GM19463 (cell line): ENCODE measurements around the gene PLPP6.

Source experiments
- ATAC-seq: cut with Tn5 transposase; IDR thresholded peaks from one replicate; pipeline ENCODE4 v1.9.1; 2021; ENCODE audit warnings: mild to moderate bottlenecking, moderate library complexity; ENCODE audit not compliant: unreplicated experiment

The PLPP6 gene

GRCh38 chr9:4661611-4662010 lies 483 bp upstream of the PLPP6 start:
- ATAC-seq: no peak

- ATAC-seq: no peak
Observed at GRCh38 chr9:4662989-4663792, 1.1 kb downstream of the PLPP6 start.

DNA sequence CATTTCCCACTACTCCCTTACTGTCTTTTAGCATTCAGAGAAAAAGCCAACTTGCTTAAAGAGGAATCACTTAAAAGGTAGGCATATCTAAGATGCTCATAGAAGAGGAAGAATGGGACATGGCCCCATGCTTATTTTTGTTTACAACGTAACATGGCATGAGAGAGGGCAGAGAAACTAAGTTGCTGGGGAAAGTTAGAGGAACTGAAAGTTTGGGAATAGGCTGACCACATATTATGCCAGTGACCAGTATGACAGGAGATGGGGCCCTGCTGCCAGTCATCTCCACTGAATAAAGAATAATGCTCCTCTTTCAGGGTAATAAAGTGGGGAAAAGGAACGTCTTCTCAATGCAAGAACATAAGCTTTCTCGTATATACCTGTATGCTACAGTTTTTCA lies 1.9 kb downstream of the PLPP6 start:
- ATAC-seq: no peak

GRCh38 chr9:4665357-4665756 lies 3.3 kb downstream of the PLPP6 start:
- ATAC-seq: no peak

GRCh38 chr9:4666042-4666699 lies 4.1 kb downstream of the PLPP6 start, which contains the start of gene SPATA6L:
SPATA6L (minus strand) TSS chr9:4666480; CDS start chr9:4666250, 230 bp downstream.
- peak; percentile 39 for ATAC-seq

GRCh38 chr9:4667681-4668080 lies 5.6 kb downstream of the PLPP6 start:
- ATAC-seq: no peak

- no peak for ATAC-seq
Observed at GRCh38 chr9:4668604-4669003, 6.5 kb downstream of the PLPP6 start.

DNA sequence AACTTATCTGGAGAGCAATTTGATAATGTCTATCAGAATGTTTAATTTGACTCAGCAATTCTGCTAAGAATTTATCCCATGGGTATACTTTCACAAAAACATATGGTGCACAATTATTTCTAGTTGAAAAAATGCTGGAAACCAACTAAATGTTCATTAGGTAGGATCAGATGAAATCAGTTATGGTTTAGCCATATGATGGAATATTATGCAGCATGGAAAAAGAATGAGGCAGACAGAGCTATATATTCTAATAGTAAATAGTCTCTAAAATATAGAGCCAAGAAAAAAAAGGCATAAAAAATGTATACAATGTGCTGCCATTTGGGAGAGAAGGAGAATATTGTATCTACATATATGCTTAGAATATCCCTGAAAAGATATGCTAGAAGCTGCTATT lies 7.8 kb downstream of the PLPP6 start:
- no peak for ATAC-seq

GRCh38 chr9:4670591-4670990 lies 8.5 kb downstream of the PLPP6 start:
- no peak for ATAC-seq

DNA sequence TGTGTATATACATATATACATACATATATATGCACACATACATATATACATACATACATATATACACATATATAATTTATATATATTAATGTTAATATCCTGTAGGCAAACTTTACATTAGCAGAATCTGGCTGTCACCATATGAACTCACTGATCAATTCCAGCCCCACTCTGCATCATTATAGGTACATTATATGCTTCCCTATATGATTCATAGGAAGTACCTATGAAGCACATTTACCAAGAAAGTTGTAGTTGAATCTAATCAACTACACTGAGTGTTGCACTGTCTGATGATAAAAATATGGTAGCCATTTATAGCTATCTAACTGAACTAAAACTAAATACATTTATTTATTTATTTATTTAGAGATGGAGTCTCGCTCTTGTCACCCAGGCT lies 9.6 kb downstream of the PLPP6 start:
- ATAC-seq: no peak

DNA sequence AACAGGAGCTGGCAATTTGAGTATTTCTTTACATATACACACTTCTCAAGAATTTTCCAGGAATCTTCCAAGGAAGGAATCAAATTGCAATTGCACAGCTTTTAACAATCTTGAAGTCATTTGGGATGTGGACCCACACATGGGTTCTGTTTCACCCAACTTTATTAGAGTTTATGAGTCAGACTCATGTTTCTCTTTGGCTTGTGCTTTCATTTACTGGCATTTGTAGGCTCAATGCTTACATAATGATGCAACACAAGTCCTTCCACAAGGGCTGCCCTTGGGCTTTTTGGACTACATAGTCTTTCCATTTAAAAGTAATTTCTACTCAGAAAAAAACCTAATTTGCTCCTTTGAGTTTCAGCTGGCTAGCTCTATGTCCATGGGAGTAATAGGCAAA lies 12.7 kb downstream of the PLPP6 start:
- no peak for ATAC-seq

DNA sequence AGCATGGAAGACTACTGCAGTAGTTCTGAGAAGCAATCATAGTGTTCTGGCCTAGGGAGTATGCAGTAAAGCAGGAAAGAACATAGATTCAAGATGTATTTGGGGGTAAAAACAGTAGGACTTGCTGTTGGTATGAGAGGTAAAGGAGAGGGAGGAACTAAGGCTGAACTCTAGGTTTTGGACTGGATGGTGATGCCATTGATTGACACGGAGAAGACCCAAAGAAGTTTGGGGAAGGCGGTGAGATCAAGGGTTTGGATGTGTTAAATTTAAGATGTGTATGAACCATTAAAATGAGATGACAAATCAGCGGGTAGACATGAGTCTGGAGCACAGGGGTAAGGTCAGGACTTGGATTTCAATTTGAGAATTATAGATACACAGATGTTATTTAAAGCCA lies 15.3 kb downstream of the PLPP6 start:
- ATAC-seq: no peak

GRCh38 chr9:4678679-4679267 lies 16.7 kb downstream of the PLPP6 start:
- ATAC-seq: peak; percentile 5

DNA sequence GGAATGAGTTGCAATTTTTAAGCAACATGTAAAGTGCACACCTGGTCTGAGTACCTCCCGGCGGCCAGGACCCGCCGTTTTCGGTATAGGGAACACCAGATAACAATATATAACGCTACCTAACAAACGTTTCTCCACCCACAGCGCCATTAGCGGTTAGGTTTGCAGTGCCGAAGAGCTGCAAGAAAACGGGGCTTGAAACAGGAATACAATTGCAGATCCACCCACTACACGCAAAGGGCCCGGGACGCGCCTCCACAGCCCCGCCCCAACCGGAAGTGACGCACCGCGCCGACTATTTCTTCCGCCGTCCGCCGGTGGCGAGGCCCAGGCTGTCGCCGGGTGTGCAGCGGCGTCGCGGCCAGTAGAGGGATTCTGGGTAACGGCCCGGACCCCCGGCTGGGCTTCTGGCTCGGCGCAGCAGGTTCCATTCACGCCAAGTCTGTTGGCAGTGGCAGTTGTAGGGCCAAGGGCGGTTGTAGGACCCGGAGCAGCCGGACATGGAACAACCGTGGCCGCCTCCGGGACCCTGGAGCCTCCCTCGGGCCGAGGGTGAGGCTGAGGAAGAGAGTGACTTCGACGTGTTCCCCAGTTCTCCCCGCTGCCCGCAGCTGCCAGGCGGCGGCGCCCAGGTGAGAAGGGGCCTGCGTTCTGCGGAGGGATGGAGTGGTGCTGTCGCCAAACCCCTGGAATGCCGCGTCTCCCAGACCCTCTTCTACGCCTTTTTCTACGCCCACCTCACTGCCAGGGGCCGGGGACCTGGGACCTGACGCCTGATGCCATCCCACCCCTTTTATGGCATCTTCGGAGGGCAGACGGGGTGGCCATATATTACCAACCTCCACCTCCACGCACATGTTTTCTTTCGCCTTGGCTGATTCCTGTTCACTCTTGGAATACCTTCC lies 17.4 kb downstream of the PLPP6 start, which contains the start of gene CDC37L1:
TSS of gene CDC37L1 (plus strand) at position 302 of the 905 bp plus-strand sequence. CDS start at position 501, 199 bp downstream.
- peak; percentile 97 for ATAC-seq

- ATAC-seq: no peak
Observed at GRCh38 chr9:4680173-4680525, 18.1 kb downstream of the PLPP6 start.

DNA sequence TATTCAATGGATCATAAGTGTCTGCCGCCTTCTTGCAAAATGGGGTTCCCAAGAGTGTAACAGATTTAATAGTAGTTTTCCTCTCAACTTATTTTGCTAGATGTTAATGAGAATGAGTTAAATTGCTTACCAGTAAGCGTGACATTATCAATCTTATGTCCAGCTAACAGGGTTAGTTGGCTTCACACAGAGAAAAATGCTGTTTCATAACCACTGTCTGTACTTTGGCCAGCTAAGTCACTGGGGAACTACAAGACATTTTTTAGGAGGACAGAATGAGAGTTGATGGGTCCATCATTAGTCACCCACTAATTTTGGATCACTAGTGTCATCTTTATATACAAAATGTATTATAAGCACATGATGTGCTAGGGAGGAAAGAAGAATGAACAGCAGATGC lies 18.7 kb downstream of the PLPP6 start:
- ATAC-seq: no peak

DNA sequence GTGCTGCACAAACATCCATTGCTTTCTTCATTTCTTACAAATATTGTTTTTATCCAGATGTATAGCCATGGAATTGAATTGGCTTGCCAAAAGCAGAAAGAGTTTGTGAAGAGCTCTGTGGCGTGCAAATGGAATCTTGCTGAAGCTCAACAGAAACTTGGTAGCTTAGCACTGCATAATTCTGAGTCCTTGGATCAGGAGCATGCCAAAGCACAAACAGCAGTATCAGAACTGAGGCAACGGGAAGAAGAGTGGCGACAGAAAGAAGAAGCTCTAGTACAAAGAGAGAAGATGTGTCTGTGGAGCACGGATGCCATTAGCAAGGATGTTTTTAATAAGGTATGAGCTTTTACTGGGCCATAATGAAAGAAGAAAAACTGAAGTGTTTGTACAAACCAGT lies 22.7 kb downstream of the PLPP6 start:
- no peak for ATAC-seq

- no peak for ATAC-seq
Observed at GRCh38 chr9:4686112-4686511, 24.0 kb downstream of the PLPP6 start.

- no peak for ATAC-seq
Observed at GRCh38 chr9:4686584-4686983, 24.5 kb downstream of the PLPP6 start.

- ATAC-seq: no peak
Observed at GRCh38 chr9:4689021-4689420, 26.9 kb downstream of the PLPP6 start.

- peak; percentile 78 for ATAC-seq
Observed at GRCh38 chr9:4689687-4690104, 27.6 kb downstream of the PLPP6 start.
